Activated gamma-delta T cell (primary cell): ENCODE results near the gene LALBA.
"Not testable (repeated sequence)": the region's sequence is repeated elsewhere in the genome, so short reads cannot be mapped to it uniquely, and the experiment has no call there.

Source experiments
- DNase-seq: peaks from one replicate; lab custom pipeline; 2025; lab: John Stamatoyannopoulos, UW
- total RNA-seq, 2 donors: gene quantifications; one replicate each; lab custom pipeline; 2026; lab: John Stamatoyannopoulos, UW

LALBA gene
- total RNA-seq = 0 reads per million in 2 donors

GRCh38 chr12:48569946-48570345 lies at the start of gene LALBA:
LALBA (minus strand) TSS chr12:48570046; CDS start chr12:48570020, 26 bp downstream.
- no peak for DNase-seq

GRCh38 chr12:48618541-48618940 lies 48.7 kb upstream of the LALBA start:
- no peak for DNase-seq

GRCh38 chr12:48615681-48616080 lies 45.8 kb upstream of the LALBA start:
- no peak for DNase-seq

- no peak for DNase-seq
These were observed 43.5 kb upstream of the LALBA start for GRCh38 chr12:48613321-48613720.

- no peak for DNase-seq
These were observed 32.5 kb upstream of the LALBA start for GRCh38 chr12:48602192-48602989.

- DNase-seq = no peak
These were observed 31.3 kb upstream of the LALBA start for GRCh38 chr12:48601013-48601756.

GRCh38 chr12:48600552-48600951 lies 30.7 kb upstream of the LALBA start:
- DNase-seq = no peak

GRCh38 chr12:48592591-48593086 lies 22.8 kb upstream of the LALBA start:
- DNase-seq = no peak

GRCh38 chr12:48586361-48586760 lies 16.5 kb upstream of the LALBA start:
- no peak for DNase-seq

- DNase-seq = no peak
These were observed 13.9 kb upstream of the LALBA start for GRCh38 chr12:48583728-48584127.

GRCh38 chr12:48580831-48581230 lies 11.0 kb upstream of the LALBA start:
- no peak for DNase-seq

GRCh38 chr12:48572326-48572725 lies 2.5 kb upstream of the LALBA start:
- DNase-seq = no peak

GRCh38 chr12:48567731-48568130 lies 2.1 kb downstream of the LALBA start:
- no peak for DNase-seq

- no peak for DNase-seq
These were observed 11.9 kb downstream of the LALBA start for GRCh38 chr12:48557919-48558318.

- no peak for DNase-seq
These were observed 13.2 kb downstream of the LALBA start for GRCh38 chr12:48556631-48557030.

GRCh38 chr12:48553666-48554343 lies 16.0 kb downstream of the LALBA start:
- not testable (repeated sequence) for DNase-seq

GRCh38 chr12:48551636-48552035 lies 18.2 kb downstream of the LALBA start:
- not testable (repeated sequence) for DNase-seq

- DNase-seq = not testable (repeated sequence)
These were observed 22.8 kb downstream of the LALBA start for GRCh38 chr12:48547012-48547411.

- DNase-seq = no peak
These were observed 23.9 kb downstream of the LALBA start for GRCh38 chr12:48545833-48546469.

- DNase-seq = no peak
These were observed 27.4 kb downstream of the LALBA start for GRCh38 chr12:48542300-48542928.

GRCh38 chr12:48536602-48537001 lies 33.2 kb downstream of the LALBA start:
- DNase-seq = no peak
